AG04449 (cell line): Measurements from ENCODE around the gene RPUSD3.

Experiments used
- CTCF ChIA-PET: fragments of 350-600 bp; formaldehyde crosslinking; extraction: SDS; loops from one replicate; lab custom pipeline; 2021; ENCODE audit warnings: antibody characterized with exemption; lab: Yijun Ruan, JAX
- POLR2A ChIA-PET: fragments of 400-600, 350-600 bp; formaldehyde crosslinking; extraction: SDS; loops from one replicate; lab custom pipeline; 2020; ENCODE audit warnings: antibody characterized with exemption, inconsistent platforms; lab: Yijun Ruan, JAX
- DNase-seq: peaks from one replicate; pipeline ENCODE4 v3.0.0-alpha.2; 2010; ENCODE audit warnings: low read depth, low spot score
- H3K4me3 ChIP-seq: 2 replicates; pipeline ENCODE4 v1.5.1; 2011; ENCODE audit warnings: low read depth, mild to moderate bottlenecking, control low read depth, low read length
- TF ChIP-seq, protein P1 (sequence below): IDR thresholded peaks from one replicate; pipeline ENCODE4 v1.5.1; 2011; ENCODE audit warnings: mild to moderate bottlenecking, moderate library complexity, low read length, control low read depth, inconsistent platforms; ENCODE audit not compliant: insufficient read depth; ENCODE audit errors: missing control alignments

Gene RPUSD3

DNA sequence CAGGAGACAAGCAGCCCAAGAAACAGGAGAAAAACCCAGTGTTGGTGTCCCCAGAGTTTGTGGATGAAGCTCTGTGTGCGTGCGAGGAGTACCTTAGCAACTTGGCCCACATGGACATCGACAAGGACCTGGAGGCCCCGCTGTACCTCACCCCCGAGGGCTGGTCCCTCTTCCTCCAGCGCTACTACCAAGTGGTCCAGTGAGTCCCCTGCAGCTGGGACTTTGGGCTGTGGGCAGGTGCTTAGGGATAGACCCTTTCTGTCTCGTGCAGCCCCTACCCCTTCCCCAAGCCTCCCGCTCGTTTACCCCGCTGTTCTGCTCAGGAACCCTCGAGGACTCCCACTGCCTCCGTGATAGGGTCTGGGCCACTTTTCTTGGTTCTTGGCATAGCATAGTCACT is 23.3 kb downstream of the RPUSD3 start:
- TF ChIP-seq, protein P1, sequence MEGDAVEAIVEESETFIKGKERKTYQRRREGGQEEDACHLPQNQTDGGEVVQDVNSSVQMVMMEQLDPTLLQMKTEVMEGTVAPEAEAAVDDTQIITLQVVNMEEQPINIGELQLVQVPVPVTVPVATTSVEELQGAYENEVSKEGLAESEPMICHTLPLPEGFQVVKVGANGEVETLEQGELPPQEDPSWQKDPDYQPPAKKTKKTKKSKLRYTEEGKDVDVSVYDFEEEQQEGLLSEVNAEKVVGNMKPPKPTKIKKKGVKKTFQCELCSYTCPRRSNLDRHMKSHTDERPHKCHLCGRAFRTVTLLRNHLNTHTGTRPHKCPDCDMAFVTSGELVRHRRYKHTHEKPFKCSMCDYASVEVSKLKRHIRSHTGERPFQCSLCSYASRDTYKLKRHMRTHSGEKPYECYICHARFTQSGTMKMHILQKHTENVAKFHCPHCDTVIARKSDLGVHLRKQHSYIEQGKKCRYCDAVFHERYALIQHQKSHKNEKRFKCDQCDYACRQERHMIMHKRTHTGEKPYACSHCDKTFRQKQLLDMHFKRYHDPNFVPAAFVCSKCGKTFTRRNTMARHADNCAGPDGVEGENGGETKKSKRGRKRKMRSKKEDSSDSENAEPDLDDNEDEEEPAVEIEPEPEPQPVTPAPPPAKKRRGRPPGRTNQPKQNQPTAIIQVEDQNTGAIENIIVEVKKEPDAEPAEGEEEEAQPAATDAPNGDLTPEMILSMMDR = no peak
- CTCF ChIA-PET = interaction anchor here (1.3 to 1.5 kb wide), 4 partner anchors 9 to 126 kb away, joined by 3 to 8 read pairs (median 4); no protein-coding TSS in a partner anchor
- no peak overlapping the region for H3K4me3 ChIP-seq
- no peak for DNase-seq
- POLR2A ChIA-PET = no interaction called here

DNA sequence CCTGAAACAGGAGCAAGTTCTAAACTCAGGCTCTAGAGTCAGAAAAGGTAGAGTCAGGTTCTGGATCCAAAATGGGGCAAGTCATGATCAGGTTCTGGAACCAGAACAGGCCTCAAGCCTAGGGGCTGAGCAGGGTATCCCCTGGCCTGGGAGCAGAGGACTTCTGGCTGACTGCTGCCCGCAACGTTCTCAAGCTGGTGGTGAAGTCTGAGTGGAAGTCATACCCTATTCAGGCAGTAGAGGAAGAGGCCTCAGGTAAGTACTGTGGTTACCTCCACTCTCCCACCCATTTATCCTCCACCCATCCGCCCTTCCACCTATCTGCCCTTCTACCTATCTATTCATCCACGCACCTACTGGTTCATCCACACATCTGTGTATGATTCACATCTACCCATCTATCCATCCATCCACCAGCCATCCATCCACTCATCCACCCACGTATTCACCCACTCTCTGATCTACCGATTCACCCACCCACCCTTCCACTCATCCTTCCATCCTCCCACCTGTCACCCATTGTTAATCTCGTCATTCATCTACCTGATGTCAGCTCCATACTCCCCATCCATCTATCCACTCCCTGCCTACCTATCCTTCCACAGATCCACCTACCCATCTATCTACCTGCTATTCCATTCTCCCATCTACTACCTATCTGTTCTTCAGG is 25.0 kb downstream of the RPUSD3 start:
- POLR2A ChIA-PET = no interaction called here
- DNase-seq = no peak
- no peak overlapping the region for H3K4me3 ChIP-seq
- TF ChIP-seq, protein P1 = no peak
- CTCF ChIA-PET = interaction anchor here (0.8 to 1.3 kb wide), 2 partner anchors 14 to 19 kb away, joined by 3 read pairs; no protein-coding TSS in a partner anchor

DNA sequence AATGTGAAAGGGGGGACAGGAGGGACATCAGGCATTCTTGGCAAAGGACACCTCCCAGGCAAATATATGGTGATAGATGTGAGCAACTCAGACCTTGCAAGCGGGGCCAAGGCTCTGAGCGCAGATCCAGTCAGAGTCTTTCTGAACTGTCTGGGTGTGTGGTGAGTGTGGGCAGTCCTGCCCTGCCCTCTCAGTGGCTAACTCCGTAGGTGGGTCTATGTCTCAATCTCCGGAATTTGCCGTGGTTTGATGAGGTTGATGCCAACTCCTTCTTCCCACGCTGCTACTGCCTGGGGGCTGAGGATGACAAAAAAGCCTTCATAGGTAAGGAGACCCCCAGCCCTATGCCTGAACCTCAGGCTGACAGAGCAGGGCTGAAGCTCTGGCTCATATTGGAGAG is 26.4 kb downstream of the RPUSD3 start:
- POLR2A ChIA-PET = no interaction called here
- TF ChIP-seq, protein P1 = no peak
- no peak for DNase-seq
- no peak overlapping the region for H3K4me3 ChIP-seq
- CTCF ChIA-PET = no interaction called here

DNA sequence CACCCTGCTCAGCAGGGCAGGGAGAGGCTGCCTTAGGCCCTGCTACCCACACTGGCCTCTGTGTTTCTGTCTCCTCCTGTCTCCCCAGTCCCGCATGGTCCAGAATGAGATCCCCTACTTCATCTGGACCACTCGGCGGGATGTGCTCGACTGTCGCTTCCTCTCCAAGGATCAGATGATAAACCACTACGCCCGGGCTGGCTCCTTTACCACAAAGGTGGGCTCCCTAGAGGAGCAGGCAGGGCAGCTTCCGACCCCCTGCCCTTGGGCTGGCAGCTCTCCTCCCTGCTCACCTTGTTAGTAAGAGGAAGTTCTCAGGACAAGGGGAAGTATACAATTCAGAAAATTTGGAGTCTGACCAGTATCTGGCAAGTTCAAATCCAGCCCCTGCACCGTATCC is 27.8 kb downstream of the RPUSD3 start:
- POLR2A ChIA-PET = no interaction called here
- CTCF ChIA-PET = no interaction called here
- H3K4me3 ChIP-seq = no peak overlapping the region
- no peak for DNase-seq
- TF ChIP-seq, protein P1 = no peak

DNA sequence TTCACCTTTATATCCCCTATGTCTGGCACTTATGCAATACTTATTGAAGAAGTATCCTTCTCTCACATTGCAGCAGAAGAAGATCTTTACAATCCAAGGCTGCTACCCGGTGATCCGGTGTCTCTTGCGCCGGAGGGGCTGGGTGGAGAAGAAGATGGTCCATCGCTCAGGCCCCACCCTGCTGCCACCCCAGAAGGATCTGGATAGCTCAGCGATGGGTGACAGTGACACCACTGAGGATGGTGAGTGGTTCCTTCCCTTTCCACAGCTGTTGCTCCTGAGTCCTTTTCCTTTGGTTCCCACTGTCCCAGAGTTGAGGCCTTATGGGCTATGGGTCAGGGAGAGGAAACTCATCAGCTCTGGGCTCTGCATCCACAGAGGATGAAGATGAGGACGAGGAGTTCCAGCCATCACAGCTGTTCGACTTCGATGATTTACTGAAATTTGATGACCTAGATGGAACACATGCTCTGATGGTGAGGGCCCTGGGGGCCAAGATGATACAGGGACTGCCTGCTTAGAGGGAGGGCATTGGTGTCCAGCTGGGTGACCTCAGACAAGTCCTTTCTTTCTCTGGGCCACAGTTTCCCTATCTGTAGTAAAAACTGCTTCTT is 30.8 kb downstream of the RPUSD3 start:
- POLR2A ChIA-PET = no interaction called here
- no peak overlapping the region for H3K4me3 ChIP-seq
- CTCF ChIA-PET = interaction anchor here (0.5 to 2.1 kb wide), 5 partner anchors 13 to 380 kb away, joined by 3 to 6 read pairs (median 3); no protein-coding TSS in a partner anchor
- TF ChIP-seq, protein P1 = no peak
- DNase-seq = no peak

DNA sequence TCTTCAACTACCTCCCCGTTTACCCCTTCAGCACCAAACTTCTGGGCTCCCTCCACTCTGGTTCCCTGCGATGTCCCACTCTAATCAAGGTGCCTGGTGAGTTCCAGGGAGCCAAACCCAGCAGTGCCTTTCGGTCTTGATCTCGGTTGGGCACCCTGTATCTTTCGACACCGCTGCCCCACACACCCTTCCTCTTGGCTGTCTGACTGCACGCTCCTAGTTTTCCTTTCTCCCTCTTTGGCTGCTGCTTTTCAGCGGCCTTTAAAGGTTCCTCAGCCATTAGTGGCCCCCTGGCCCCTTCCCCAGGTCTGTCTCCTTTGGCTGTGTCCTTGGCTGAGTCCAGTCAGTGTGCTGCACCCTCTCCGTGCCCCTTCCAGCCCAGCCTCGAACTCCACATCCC is 33.0 kb downstream of the RPUSD3 start:
- DNase-seq = no peak
- ChIA-PET POLR2A (no interaction called here), CTCF (interaction anchor here (0.7 kb wide), 1 partner anchor 9 kb away, joined by 3 read pairs; no protein-coding TSS in a partner anchor)
- TF ChIP-seq, protein P1 = no peak
- peak overlapping the region; percentile 60 for H3K4me3 ChIP-seq
